GM19452 (cell line): ENCODE measurements around the gene CLASRP.
"Not testable (repeated sequence)": the region's sequence is repeated elsewhere in the genome, so short reads cannot be mapped to it uniquely, and the experiment has no call there.

Source experiments
- ATAC-seq: cut with Tn5 transposase; IDR thresholded peaks from one replicate; pipeline ENCODE4 v1.9.1; 2021; ENCODE audit not compliant: unreplicated experiment

CLASRP gene

DNA sequence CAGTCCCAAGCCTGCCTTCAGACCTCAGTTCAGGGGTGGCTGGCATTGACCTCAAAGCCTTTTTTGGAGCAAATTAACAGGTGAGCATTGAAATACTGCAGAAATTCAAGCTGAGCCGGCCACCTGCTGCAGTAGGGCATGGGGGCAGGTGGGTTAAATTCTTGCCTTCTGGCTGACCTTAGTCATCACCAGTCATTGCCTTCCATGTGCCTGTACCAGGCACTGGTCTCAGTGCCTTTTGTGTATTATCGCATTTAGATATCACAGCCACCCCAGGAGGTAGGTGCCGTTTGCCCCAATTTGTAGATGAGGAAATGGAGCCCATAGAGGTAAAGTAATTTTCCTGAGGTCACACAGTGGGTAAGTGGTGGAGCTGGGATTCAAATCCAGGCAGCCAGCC, 61.4 kb downstream of the CLASRP start:
- ATAC-seq = no peak

DNA sequence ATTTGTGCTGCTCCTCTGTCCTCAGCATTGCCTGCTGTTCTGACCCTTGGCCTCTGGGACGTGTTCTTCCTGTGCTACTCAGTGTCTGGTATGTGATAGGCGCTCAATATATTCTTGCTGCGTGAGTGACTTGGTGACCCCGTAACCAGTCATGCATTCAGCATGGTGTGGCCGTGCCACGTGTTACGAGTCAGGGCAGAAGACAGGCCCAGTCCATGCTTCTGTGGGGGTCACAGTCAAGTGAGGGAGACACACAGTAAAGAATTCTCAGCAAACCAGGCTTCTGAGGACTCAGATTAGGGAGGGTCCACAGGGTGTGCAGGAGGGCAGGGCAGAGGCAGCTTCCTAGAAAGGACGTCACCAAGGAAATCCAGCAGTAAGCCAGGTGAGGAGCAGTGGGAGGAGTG, 62.0 kb downstream of the CLASRP start:
- ATAC-seq = no peak

DNA sequence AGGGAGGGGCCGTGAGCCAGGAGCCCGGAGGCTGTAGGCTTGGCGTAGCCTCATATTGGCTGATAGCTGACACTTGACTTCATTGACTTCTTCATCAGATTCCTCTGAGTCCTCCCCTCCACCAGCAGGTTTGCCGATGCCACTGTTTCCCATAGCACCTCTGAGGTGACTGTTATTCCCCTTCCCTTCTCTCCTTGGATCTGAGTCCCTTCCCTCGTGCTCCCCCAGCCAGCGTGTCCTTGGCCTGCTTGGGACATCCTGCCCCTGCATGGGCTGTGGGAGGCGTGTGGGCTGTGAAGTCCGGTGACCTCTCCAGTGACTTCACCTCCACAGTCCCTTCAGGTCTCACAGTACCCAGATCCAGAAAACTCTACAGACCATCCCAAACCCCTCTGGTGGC, 63.0 kb downstream of the CLASRP start:
- no peak for ATAC-seq

DNA sequence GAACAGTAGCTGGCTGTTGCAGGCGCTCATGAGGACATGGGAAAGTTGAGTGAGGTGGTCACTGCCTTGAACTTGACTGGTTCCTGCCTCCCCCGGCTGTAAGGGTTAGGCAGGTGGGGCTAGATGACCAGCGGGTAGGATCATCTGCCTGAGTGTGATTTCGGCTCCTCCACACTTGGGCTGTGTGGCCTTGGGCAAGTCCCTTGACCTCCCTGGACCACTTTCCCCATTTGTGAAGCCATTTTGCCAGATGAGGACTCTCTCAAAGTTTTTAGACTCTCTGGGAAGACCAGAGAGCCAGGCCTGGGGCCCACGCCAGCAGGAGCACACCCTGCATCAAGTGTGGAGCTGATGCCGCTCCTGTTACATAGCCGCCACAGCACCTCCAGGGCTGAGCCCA, 63.6 kb downstream of the CLASRP start:
- no peak for ATAC-seq

DNA sequence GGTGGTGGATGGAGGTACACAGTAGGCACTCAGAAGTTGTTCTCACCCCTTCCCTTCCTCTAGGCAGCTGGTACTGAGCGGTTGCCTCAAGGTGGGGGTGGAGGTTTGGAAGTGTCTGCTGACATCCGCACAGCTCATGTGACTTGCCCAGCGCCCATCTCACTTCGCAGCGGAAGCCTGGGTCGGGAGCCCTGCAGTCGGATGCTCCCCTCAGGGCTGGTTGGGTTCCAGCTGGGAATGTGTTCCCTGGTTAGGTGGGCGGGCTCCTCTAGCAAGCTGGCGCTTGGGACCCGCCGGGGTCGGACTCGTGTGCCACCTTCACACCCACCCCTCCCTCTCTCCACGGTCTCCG, 64.3 kb downstream of the CLASRP start:
- no peak for ATAC-seq

DNA sequence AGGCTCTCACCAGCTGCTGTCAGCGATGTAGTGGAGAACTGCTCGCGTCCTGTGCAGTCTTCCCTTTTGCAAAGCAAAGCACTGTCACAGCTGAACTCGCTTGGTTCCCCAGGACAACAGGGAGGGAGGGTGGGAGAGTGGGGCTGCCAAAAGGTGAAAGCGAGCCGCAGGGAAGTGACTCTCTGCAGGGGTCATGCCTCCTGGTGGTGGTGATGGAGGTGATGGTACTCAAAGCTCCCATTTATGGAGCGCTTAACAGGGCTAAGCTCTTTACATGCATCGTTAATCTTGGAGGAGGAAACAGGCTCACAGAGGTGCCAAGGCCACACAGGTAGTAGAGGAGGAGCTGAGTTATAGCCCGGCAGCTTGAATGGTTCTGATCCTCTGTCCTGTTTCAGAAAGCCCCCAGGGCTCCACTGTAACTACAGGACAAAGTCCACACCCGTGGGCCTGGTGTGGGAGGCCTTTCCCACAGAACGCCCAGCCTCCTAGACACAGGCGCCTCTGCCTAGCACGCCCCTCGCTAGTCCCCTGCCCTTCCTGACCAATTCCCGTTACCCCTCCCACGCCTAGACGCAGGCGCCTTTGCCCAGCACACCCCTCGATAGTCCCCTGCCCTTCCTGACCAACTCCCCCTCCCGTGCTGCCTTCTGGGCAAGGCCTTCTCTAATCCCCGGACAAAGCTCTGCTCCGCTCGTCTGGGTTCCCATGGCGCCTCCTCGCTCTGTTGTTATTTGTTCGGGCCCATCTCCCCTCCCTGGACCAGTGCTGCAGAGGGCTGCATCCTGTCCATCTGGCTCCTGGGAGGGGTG, 64.9 kb downstream of the CLASRP start:
- no peak for ATAC-seq

DNA sequence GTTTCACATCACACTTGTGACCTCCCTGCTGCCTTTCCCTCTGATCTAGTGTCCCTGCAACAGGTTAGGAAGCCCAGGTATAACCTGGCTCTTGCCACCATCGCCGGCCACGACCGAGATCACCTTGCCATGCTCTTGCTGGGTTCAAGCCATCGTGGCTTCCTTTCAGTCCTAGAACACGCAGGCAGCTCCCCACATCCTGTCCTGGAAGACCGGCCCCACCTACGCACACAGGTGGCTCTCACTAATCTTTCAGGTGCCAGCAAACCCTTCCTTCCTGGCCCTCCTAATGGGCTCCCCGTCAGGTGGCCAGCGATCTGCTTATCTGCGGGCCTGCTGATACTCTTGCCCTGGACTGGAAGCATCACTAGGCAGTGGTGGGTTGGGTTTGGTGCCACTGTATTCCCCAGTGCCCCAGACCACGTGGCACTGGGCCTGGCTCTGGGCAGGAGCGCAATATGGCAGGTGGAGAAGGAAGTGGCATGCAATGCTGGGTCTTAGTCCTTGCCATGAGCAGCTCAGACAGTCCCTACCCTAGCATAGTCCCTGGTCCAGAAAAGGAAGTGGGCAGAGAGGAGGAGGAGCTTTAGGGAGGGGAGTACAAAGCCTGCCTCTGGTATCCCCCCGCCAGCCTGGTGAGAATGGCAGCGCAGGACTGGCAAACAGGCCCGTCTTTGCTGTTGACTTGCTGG, 66.0 kb downstream of the CLASRP start:
- no peak for ATAC-seq

DNA sequence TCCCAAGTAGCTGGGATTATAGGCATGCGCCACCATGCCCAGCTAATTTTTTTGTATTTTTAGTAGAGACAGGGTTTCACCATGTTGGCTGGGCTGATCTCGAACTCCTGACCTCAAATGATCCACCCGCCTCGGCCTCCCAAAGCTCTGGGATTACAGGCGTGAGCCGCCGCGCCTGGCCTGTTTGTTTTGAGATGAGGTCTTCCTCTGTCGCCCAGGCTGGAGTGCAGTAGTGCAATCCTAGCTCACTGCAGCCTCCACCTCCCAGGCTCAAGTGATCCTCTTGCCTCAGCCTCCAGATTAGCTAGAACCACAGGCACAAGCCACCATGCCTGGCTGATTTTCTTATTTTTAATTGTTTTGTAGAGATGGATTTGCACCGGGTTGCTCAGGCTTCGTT, 67.5 kb downstream of the CLASRP start:
- ATAC-seq = not testable (repeated sequence)

DNA sequence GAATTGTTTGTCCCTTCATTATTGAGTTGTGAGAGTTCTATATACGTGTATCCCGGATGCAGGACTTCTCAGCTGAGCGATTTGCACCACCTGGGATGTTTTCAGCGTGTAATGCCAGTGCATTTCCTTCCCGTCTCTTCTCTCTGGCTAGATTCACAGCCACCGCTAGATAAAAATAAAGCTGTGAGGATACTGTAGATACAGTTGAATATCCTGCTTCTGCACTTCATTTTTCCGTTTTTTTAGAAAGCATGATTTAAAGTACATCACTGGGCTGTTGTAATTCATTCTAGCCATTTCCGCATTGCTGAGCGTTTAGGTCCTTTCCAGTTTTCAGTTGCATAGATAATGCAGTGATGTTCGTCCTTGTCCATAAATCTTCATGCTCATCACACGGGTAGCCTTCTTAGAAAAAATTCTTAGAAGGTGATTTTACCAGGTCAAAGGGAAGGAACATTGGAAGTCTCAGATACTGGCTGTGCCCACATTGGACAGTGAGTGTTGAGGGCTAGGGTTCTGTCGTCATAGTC, 68.8 kb downstream of the CLASRP start:
- no peak for ATAC-seq

DNA sequence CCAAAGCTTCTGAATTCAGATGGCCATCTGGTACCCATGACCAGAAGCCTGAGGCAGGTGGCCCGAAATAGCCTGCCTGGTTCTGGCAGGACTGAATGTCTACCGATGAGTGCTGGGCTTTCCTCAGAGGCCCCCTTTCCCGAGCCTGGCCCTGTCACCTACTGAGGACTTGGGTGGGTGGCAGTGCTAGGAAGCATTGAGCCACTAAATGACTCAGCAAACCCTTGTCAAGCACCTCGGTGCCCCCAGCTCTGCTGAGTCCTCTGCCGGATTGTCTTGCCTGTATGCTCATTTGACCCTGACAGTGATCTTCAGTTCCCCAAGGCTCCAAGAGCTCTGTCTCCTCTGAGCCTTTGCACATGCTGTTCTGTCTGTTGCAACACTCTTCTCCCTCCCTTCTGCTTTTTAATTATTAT, 72.0 kb downstream of the CLASRP start:
- ATAC-seq = no peak

DNA sequence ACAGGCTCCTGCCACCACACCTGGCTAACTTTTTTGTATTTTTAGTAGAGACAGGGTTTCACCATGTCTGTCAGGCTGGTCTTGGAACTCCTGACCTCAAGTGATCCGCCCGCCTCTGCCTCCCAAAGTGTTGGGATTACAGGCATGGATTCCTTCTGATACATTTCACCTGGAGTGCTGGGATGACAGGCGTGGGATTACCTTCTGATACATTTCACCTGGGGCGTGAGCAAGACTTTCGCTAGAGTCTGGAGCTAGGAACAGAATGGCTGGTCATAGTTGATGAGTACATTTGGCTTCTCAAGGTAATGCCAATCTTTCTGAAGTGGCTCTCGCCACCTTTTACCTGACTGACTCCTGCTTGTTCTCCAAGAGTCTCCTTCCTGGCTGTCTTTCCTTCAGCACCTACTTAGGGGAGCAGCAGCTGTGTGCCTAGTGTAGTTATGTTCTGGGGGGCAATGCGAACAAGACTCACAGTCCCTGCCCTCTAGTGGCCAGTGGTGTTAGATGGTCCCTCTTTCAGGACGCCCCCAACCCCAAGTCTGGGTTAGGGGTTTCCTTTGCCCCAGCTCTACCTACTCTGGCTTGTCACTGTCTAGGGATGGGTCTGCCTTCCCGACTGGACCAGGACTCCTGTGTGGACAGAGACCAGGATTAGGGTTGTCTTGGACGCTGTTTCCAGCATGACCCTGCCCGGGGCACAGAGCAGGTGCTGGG, 73.4 kb downstream of the CLASRP start:
- ATAC-seq = no peak

DNA sequence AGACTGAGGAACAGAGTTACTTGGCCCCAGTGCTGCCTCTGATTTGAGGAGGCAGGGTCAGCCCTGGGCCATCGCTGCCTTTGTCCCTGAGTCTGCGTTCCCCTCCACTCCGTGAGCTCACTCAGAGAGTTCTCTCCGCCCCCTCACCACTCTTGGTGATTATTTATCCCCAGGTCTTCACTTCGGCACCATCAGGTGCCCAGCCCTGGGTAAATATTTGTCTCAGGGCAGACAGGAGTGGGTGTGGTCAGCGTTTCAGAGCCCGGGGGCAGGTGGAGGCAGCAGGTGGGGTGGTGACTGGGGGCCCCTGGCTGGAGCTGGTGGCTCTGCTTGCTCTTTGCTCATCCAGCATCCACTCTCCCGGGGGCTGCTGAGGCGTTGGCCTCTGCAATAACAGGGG, 74.8 kb downstream of the CLASRP start:
- ATAC-seq = no peak

DNA sequence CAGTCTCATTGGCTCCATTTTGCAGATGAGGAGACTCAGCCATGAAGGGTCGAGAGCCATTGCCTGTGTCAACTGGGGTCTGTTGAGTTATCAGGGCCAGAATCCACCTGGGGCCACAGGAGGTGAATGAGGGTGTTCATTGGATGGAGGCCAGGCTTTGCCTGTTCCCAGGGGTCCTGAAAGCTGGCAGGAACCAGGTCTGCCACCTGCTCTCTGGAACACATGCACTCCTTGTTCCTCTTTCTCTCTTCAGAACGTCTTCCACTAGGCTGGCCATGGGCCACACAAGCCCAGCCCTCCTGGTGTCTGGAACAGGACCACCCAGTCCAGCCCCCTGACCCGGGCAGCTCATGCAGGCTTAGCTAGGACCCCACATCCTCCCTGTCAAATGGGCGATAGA, 75.3 kb downstream of the CLASRP start:
- ATAC-seq = no peak

DNA sequence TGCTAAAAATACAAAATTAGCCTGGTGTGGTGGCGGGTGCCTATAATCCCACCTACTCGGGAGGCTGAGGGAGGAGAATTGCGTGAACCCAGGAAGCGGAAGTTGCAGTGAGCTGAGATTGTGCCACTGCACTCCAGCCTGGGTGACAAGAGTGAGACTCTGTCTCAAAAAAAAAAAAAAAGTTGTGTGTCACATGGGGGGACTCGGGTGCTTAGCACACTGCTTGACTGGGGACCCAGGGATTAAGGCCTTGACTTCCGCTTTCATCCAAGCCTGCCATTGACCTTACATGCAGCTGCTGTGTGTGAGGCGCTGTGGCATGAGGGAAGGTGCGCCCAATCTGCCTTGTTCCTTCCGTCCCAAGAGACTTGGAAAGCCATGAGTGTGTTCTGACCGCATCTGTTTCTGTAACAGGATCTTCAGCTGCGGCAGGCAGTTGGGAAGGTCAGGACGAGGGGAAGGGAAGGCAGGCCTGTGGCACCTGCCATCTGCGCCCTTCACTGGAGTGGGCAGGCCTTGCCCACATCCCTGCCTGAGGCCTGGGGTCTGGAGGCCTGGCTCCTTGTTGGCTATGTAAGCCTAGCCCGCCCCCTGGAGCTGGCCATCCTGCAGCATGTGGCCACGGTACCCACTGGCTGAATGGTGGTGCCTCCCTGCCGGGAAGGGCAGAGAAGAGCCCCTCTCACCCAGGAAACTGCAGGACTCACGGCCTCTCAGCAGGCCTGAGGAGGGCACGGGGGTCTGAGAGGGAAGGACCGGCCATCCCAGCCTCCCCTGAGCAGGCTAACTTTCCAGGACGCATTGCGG, 77.2 kb downstream of the CLASRP start:
- no peak for ATAC-seq

DNA sequence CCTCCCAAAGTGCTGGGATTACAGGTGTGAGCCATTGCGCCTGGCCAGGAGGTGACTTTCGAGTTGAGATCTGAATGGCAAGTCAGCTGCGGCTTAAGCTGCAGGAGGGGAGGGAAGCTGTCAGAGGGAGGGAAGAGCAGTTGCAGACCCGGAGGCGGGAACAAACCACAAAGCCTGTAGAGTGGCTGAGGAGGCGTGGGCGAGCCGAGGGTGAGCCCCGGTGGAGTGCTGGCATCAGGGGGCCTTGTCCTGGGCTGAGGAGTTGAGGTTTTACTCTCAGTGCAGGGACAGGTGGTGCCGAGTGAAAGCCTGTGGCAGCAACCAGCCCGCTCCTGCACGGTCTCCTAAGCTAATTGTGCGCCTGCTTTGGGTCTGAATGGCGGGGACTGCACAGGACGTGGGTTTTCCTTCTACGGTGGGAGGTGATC, 78.3 kb downstream of the CLASRP start:
- ATAC-seq = no peak

DNA sequence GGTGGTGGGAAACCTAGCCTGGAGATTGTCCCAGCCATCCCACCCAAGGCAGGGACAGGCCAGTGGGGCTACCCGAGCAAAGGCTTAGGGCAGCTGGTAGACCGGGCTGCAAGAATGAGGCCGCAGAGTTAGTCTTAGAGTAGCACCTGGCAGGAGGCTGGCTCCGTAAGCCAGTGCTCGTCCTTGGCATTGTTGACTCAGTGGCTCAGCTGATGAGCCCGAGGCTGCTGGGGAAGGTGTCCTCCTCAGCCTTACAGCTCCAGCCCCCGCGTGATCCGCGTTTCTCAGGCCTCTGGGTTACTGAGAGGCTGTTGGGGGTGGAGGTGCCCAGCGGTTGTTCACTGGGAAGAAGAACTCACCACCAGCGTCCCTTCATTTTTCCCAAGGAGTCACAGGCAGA, 78.8 kb downstream of the CLASRP start:
- no peak for ATAC-seq

DNA sequence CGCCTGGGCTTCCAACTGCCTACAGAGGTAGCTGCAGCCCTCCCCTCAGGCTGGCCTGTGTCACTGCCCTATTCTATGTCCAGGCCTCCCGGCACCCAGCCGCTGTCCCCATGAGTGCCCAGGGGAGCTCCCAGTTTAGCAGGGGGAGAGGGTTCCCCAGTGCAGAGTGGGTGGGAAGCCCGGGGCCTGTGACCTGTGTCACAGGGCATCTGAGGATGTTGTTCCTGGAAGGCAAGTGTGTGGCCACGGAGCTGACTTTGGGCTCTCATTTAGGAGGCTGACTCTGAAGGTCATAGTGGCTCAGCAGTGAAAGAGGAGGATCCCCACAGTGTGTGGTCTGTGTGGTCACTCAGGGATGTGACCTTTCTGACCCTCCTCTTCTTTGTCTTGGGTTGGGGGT, 79.3 kb downstream of the CLASRP start:
- ATAC-seq = no peak

DNA sequence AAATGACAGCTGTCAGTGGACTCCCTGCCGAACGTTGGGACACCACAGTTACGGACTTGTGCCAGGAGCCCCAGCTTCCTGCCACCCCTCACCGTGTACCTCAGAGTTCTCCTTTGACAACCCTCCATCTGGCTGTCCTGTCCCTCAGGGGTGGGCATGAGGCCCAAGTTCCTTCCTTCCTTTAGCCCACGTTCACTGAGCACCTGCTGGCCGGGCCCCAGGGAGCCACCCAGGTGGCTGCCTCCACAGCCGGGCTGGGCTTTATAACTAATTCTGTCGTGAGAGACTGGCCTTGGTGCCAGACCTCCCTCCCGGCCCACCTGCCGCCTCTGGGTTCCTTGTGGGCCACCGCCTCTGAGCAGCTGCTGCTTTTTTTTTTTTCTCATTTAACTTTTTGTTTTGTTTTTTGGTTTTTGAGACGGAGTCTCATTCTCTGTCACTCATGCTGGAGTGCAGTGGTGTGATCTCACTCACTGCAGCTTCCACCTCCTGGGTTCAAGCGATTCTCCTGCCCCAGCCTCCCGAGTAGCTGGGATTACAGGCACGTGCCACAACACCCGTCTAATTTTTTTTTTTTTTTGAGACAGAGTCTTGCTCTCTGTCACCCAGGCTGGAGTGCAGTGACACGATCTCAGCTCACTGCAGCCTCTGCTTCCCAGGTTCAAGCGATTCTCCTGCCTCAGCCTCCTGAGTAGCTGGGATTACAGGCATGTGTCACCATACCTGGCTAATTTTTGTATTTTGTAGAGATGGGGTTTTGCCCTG, 79.9 kb downstream of the CLASRP start:
- ATAC-seq = not testable (repeated sequence)

DNA sequence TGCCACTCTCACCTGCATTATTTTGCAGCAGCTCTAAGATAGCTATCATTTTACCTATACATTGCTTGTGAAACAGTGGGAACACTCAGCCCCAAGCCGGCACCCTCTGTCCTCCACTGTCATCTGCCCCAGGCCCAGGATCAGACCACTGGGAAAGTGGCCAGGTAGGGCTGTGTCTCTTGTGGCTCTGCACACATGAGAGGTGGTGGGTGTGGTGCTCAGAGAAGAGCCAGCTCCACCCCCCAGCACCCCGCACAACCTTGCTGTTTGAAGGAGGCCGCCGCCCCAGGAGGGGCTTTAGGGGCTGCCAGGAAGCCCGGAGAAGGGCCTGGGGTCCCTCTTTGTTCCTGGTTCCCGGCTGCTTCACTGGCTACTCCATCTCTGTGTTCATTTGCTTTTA, 80.7 kb downstream of the CLASRP start:
- no peak for ATAC-seq
